Right lobe of liver (tissue), 6 donors: Measurements from ENCODE around the gene RRP1. TPM values are rescaled to one million over a fixed set of nuclear protein-coding genes. Genes with fewer than 3 reads are reported as not detected.

Experiments
- ATAC-seq, 4 donors: fragments of 200-7000 bp; cut with Tn5 transposase; one replicate each; pipeline ENCODE4 v1.9.1; 2020; ENCODE audit warnings: mild to moderate bottlenecking in 4 of 4, moderate library complexity in 4 of 4
- DNase-seq, 3 donors: peaks; one replicate each; pipeline ENCODE4 v3.0.0-alpha.2; 2020
- H3K27ac ChIP-seq, 3 donors: fragments of 200-600 bp; one replicate each; pipeline ENCODE4 v1.8.0; 2022
- H3K27me3 ChIP-seq, 2 donors: fragments of 200-600 bp; one replicate each; pipeline ENCODE4 v1.8.0; 2022
- H3K36me3 ChIP-seq, 4 donors: fragments of 200-600 bp; sonication (generic) in 1 of 4; one replicate each; pipeline versions ENCODE4 v1.5.1 to v1.8.0; 2017 to 2022; ENCODE audit warnings: control low read depth in 1 of 4
- H3K4me1 ChIP-seq, 4 donors: fragments of 200-600 bp; sonication (generic) in 1 of 4; one replicate each; pipeline versions ENCODE4 v1.5.1 to v1.8.0; 2017 to 2022; ENCODE audit warnings: control low read depth in 1 of 4
- H3K4me3 ChIP-seq, 3 donors: fragments of 200-600 bp; one replicate each; pipeline ENCODE4 v1.8.0; 2022
- H3K9me3 ChIP-seq, 4 donors: fragments of 200-600 bp; sonication (generic) in 1 of 4; one replicate each; pipeline versions ENCODE4 v1.5.1 to v1.8.0; 2017 to 2022; ENCODE audit warnings: control low read depth in 1 of 4
- POLR2A ChIP-seq: fragments of 450-650 bp; IDR thresholded peaks from one replicate; pipeline ENCODE4 v1.6.1; 2017; ENCODE audit warnings: antibody characterized with exemption, mild to moderate bottlenecking
- WGBS: methylation state at CpG from one replicate; pipeline ENCODE4 v1.1.6; 2018; ENCODE audit warnings: low coverage, low lambda C conversion rate; ENCODE audit not compliant: insufficient coverage; ENCODE audit errors: missing lambda C conversion rate; 5-methylcytosine and 5-hydroxymethylcytosine counted together
- intact Hi-C, 2 donors: fragments of 100-400 bp; cut with DNase I; formaldehyde crosslinking; loops; one replicate each; pipeline versions ENCODE4 v1.11.2 to v1.14.1; 2022
- total RNA-seq, 6 experiments: library from RNA; depleted of rRNA in 2 of 6; stranded (reverse); fragments of >200 nt in 2 of 6; fragmentation: NEBNext Ultra II Directional in 3 of 6; extraction: Animal tissue kit (Norgen Biotek cat#: 25700) in 3 of 6; gene quantifications; one replicate each; pipeline versions ENCODE4 v1.1.0 to v1.2.4, GENCODE V29; 2016 to 2023
- TF ChIP-seq, protein P1 (sequence below), 4 donors: fragments of 200-600 bp in 3 of 4; fragments of 450-650 bp in 1 of 4; IDR thresholded peaks; one replicate each; pipeline versions ENCODE4 v1.5.1 to v1.8.0; 2016 to 2022; ENCODE audit warnings: antibody characterized with exemption in 4 of 4, mild to moderate bottlenecking in 2 of 4
- donor health status: DM: no; HTN: yes; CAD: no.
- donor health status: DM: no; HTN: no; CAD: no.
- donor health status: DM: no; HTN: no; CAD: no.
- donor health status: DM: no; HTN: yes; CAD: no.
- donor health status: DM: no; HTN: yes; CAD: no.

Gene RRP1
- total RNA-seq, 6 experiments from 2014 or later, result 8.8 to 25.1 (median 12.9) TPM

GRCh38 chr21:43761886-43762285 is 27.5 kb upstream of the RRP1 start:
- Histone ChIP-seq H3K36me3 (peaks cover 0 to 13% (median 2%) of the 10 kb centered on the region in 4 donors), H3K9me3 (no peaks in the 10 kb centered on the region), H3K4me1 (peaks cover 0 to 20% (median 6%) of the 10 kb centered on the region in 4 donors), H3K27ac (no peak overlapping the region), H3K4me3 (no peak overlapping the region), H3K27me3 (no peaks in the 10 kb centered on the region)
- TF ChIP-seq, protein P1, sequence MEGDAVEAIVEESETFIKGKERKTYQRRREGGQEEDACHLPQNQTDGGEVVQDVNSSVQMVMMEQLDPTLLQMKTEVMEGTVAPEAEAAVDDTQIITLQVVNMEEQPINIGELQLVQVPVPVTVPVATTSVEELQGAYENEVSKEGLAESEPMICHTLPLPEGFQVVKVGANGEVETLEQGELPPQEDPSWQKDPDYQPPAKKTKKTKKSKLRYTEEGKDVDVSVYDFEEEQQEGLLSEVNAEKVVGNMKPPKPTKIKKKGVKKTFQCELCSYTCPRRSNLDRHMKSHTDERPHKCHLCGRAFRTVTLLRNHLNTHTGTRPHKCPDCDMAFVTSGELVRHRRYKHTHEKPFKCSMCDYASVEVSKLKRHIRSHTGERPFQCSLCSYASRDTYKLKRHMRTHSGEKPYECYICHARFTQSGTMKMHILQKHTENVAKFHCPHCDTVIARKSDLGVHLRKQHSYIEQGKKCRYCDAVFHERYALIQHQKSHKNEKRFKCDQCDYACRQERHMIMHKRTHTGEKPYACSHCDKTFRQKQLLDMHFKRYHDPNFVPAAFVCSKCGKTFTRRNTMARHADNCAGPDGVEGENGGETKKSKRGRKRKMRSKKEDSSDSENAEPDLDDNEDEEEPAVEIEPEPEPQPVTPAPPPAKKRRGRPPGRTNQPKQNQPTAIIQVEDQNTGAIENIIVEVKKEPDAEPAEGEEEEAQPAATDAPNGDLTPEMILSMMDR (IDR thresholded peaks at IDR 0.05), result no peak
- TF ChIP-seq POLR2A, result no peak
- intact Hi-C loops, result no loop called here
- ATAC-seq (no peak), DNase-seq (no peak)
- WGBS, result 96% methylated on average over 4 of the region's 18 CpGs

DNA sequence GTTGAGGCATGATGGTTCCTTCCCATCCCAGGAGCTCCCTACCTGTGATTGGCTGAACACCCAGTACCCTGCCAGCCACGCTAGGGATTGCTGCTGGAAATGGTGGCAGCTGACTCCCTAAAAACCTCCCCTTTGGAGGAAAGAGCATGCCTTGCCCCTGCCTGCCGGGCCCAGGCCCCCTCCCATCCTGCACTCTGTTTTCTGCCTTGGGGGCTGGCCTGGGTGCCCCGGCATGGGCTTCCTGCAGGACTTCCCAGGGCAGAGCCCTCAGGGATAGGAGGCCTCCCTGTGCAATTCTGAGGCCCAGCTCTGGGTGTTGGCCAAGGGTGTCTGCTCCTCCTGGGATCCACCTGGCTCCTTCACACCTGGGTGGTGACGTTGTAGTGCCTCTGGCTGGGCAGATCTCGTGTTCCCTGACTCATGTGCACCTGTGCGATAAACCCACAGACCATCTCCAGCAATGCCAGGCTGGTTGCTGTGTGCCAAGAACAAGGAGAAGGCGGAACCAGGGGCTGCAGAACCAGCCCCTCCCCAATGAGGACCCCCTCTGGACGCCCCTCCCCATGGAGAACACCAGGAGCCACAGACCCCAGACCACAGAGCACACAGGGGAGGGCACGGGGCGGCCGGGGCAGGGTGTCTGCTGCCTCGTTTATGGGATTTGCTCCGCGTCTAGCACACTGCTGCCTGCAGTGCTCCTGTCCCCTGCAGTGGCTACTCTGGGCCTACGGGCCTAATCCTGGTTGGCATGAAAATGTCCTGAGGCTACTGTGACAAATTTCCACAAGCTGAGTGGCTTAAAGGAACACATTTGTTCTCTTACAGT is 26.9 kb upstream of the RRP1 start:
- H3K4me1 ChIP-seq, result peaks cover 0 to 13% (median 3%) of the 10 kb centered on the region in 4 donors
- no peak overlapping the region for H3K27ac ChIP-seq
- H3K9me3 ChIP-seq, result no peaks in the 10 kb centered on the region
- no peak overlapping the region for H3K4me3 ChIP-seq
- DNase-seq, result peak in 1 of 3 donors; percentile 42
- ATAC-seq, result no peak
- no peaks in the 10 kb centered on the region for H3K27me3 ChIP-seq
- TF ChIP-seq, protein P1 (IDR thresholded peaks at IDR 0.05), result no peak
- no peak for TF ChIP-seq POLR2A
- intact Hi-C loops, result no loop called here
- WGBS, result 80% methylated on average over 2 of the region's 15 CpGs
- peaks cover 0 to 8% (median 0%) of the 10 kb centered on the region in 4 donors for H3K36me3 ChIP-seq

DNA sequence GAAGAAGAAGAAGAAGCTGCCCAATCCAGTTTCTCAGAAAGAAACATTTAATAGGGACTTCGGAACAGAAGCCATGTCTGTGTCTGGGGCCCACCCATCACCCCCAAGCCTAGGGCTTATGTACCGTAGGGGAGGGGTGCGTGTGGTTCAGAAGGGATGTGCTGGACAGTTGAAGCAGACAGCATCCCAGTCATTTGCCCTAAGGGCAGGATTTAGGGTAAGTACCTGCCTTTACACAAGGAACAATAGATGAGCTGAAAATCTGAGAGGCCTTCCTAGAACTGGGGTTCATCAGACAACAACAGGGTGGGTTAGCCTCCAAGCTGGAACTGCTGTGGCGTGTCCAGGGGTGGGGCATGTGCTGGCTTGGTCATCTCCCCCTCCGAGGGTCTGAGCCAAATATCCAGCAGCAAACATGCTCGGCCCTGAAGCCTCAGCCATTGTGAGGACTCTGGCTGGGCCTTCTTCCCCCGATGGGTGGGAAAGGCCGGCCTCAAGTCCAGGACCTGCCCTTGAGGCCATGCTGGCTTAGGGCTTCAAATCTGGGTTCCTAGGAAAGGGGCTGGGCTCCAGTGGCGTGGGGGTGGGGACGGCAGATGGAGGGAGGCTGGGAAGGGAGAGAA is 25.4 kb upstream of the RRP1 start:
- 95% methylated on average over 3 of the region's 10 CpGs for WGBS
- no peaks in the 10 kb centered on the region for H3K9me3 ChIP-seq
- H3K27ac ChIP-seq, result no peak overlapping the region
- intact Hi-C loops, result no loop called here
- H3K4me1 ChIP-seq, result no peaks in the 10 kb centered on the region
- H3K4me3 ChIP-seq, result no peak overlapping the region
- H3K36me3 ChIP-seq, result peaks cover 0 to 8% (median 0%) of the 10 kb centered on the region in 4 donors
- DNase-seq (no peak), ATAC-seq (no peak)
- no peak for TF ChIP-seq POLR2A
- TF ChIP-seq, protein P1 (IDR thresholded peaks at IDR 0.05), result no peak
- H3K27me3 ChIP-seq, result no peaks in the 10 kb centered on the region

- intact Hi-C loops, result no loop called here
- no peak overlapping the region for H3K27ac ChIP-seq
- ATAC-seq, result peak; percentile 8 to 15 (median 9)
- no peak for DNase-seq
- H3K4me1 ChIP-seq, result no peaks in the 10 kb centered on the region
- 80% methylated on average over 7 of the region's 19 CpGs for WGBS
- H3K27me3 ChIP-seq, result no peaks in the 10 kb centered on the region
- H3K36me3 ChIP-seq, result peaks cover 0 to 8% (median 0%) of the 10 kb centered on the region in 4 donors
- TF ChIP-seq POLR2A, result no peak
- TF ChIP-seq, protein P1 (IDR thresholded peaks at IDR 0.05), result no peak
- H3K4me3 ChIP-seq, result no peak overlapping the region
- H3K9me3 ChIP-seq, result no peaks in the 10 kb centered on the region
These were observed 24.5 kb upstream of the RRP1 start for GRCh38 chr21:43764576-43765495.
